Amniotic epithelial cell (primary cell): ENCODE results near the gene HOXA5.
A peak's percentile ranks its signal among the peaks of the same experiment; 100 is the strongest.

Source experiments
- DNase-seq: peaks from one replicate; pipeline ENCODE4 v3.0.0-alpha.2; 2010; ENCODE audit warnings: low read depth

Gene HOXA5

GRCh38 chr7:27159266-27160144 lies 16.0 kb upstream of the HOXA5 start:
- no peak for DNase-seq

GRCh38 chr7:27158436-27159265 lies 15.2 kb upstream of the HOXA5 start:
- no peak for DNase-seq

GRCh38 chr7:27157702-27158431 lies 14.4 kb upstream of the HOXA5 start:
- no peak for DNase-seq

- no peak for DNase-seq
These were observed 13.6 kb upstream of the HOXA5 start for GRCh38 chr7:27156916-27157701.

- DNase-seq, result no peak
These were observed 13.0 kb upstream of the HOXA5 start, which contains the start of gene HOXA7 for GRCh38 chr7:27156508-27156898. Gene HOXA7, minus strand, starts transcription at chr7:27156675. Its CDS starts 130 bp downstream, at chr7:27156545.

GRCh38 chr7:27155816-27156507 lies 12.5 kb upstream of the HOXA5 start:
- no peak for DNase-seq

- DNase-seq, result no peak
These were observed 11.7 kb upstream of the HOXA5 start for GRCh38 chr7:27154901-27155815.

GRCh38 chr7:27154369-27154768 lies 10.9 kb upstream of the HOXA5 start:
- no peak for DNase-seq

GRCh38 chr7:27153526-27153925 lies 10.0 kb upstream of the HOXA5 start:
- DNase-seq, result no peak

- DNase-seq, result no peak
These were observed 9.4 kb upstream of the HOXA5 start for GRCh38 chr7:27152816-27153442.

GRCh38 chr7:27151931-27152815 lies 8.7 kb upstream of the HOXA5 start, which contains the start of gene HOXA3:
Gene HOXA3, minus strand, starts transcription at chr7:27152583. Its CDS starts 41,943 bp downstream, at chr7:27110640.
- no peak for DNase-seq

- no peak for DNase-seq
These were observed 8.0 kb upstream of the HOXA5 start for GRCh38 chr7:27151341-27151930.

- peak; percentile 42 for DNase-seq
These were observed 7.3 kb upstream of the HOXA5 start for GRCh38 chr7:27150568-27151340.

GRCh38 chr7:27149842-27150567 lies 6.5 kb upstream of the HOXA5 start:
- no peak for DNase-seq

- no peak for DNase-seq
These were observed 5.5 kb upstream of the HOXA5 start for GRCh38 chr7:27148756-27149641.
